NT2/D1 (cell line): Measurements from ENCODE around the gene ACAP3.

ENCODE experiments used
- YY1 ChIP-seq: IDR thresholded peaks from 2 replicates; pipeline ENCODE4 v1.6.1; 2011; ENCODE audit not compliant: insufficient read length, insufficient read depth
- ZNF274 ChIP-seq: IDR thresholded peaks from 2 replicates; pipeline ENCODE4 v1.6.1; 2011; ENCODE audit warnings: mild to moderate bottlenecking, low read depth, low read length

- TF ChIP-seq ZNF274 = no peak
- no peak for TF ChIP-seq YY1
These were observed 10.5 kb upstream of the ACAP3 start for GRCh38 chr1:1318131-1318652.
